ENCODE measurements around the gene LRRC36. TPM values are rescaled to one million over a fixed set of nuclear protein-coding genes. Genes with fewer than 3 reads are reported as not detected.

LRRC36 gene
- total and polyA plus RNA-seq, 2 experiments from 2014 or later, result 1.2 TPM; not detected in 1

DNA sequence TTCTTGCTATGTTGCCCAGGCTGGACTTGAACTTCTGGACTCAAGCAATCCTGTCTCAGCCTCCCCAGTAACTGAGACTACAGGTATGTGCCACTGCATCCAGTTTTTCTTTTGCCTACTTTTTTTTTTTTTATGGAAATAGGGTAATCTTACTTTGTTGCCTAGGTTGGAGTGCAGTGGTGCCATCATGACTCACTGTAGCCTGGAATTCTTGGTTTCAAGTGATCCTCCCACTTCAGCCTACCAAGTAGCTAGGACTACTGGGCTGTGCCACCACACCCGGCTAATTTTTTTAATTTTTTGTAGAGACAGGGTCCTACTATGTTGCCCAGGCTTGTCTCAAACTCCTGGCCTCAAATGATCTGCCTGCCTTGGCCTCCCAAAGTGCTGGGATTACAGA, 10.0 kb downstream of the LRRC36 start:
- Histone ChIP-seq H3F3A (replicated peaks; ENCODE audit: low read depth) (no peaks in the 10 kb centered on the region), H3K9me2 (ENCODE audit: insufficient read depth) (no peaks in the 10 kb centered on the region), H3K4me2 (no peak overlapping the region), H4K20me1 (replicated peaks; ENCODE audit: insufficient read depth) (no peaks in the 10 kb centered on the region), H3K27ac (ENCODE audit: low read depth) (no peak overlapping the region), H3K4me3 (no peak overlapping the region), H3K27me3 (ENCODE audit: insufficient read depth) (no peaks in the 10 kb centered on the region), H2AFZ (no peak overlapping the region), H3K79me2 (replicated peaks; ENCODE audit: insufficient read depth) (no peaks in the 10 kb centered on the region), H3K36me3 (ENCODE audit: insufficient read depth) (no peaks in the 10 kb centered on the region), H3K4me1 (ENCODE audit: insufficient read depth) (no peaks in the 10 kb centered on the region)
- no peak overlapping the region for H3K4me3 Mint-ChIP-seq
- DNase-seq (ENCODE audit: low spot score), result no peak
- peaks cover 4% of the 10 kb centered on the region; the same call in 2 of the 3 replicates for H3K36me3 Mint-ChIP-seq (ENCODE audit: low read depth)
- peaks cover 17% of the 10 kb centered on the region for H3K9me3 Mint-ChIP-seq
- no peak for ATAC-seq
- TF ChIP-seq, protein P1, sequence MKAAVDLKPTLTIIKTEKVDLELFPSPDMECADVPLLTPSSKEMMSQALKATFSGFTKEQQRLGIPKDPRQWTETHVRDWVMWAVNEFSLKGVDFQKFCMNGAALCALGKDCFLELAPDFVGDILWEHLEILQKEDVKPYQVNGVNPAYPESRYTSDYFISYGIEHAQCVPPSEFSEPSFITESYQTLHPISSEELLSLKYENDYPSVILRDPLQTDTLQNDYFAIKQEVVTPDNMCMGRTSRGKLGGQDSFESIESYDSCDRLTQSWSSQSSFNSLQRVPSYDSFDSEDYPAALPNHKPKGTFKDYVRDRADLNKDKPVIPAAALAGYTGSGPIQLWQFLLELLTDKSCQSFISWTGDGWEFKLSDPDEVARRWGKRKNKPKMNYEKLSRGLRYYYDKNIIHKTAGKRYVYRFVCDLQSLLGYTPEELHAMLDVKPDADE (IDR thresholded peaks at IDR 0.05), result no peak
- TF ChIP-seq STAT1 (IDR thresholded peaks at IDR 0.05; ENCODE audit: unreplicated experiment) (no peak), EZH2phosphoT487 (IDR thresholded peaks at IDR 0.05; ENCODE audit: unreplicated experiment) (no peak), POLR2AphosphoS5 (IDR thresholded peaks at IDR 0.05; ENCODE audit: low read depth) (no peak), ZNF331 (CRISPR knock-in tag; IDR thresholded peaks at IDR 0.05; ENCODE audit: low read depth) (no peak), EZH2 (IDR thresholded peaks at IDR 0.05; ENCODE audit: low read depth, unreplicated experiment) (no peak), ZNF114 (CRISPR knock-in tag; IDR thresholded peaks at IDR 0.05) (no peak), JUNB (IDR thresholded peaks at IDR 0.05; ENCODE audit: unreplicated experiment) (no peak), NANOG (IDR thresholded peaks at IDR 0.05; ENCODE audit: borderline replicate concordance) (no peak), CREB1 (CRISPR knock-in tag; IDR thresholded peaks at IDR 0.05; ENCODE audit: low read depth) (no peak)
- TF ChIP-seq, protein P2, sequence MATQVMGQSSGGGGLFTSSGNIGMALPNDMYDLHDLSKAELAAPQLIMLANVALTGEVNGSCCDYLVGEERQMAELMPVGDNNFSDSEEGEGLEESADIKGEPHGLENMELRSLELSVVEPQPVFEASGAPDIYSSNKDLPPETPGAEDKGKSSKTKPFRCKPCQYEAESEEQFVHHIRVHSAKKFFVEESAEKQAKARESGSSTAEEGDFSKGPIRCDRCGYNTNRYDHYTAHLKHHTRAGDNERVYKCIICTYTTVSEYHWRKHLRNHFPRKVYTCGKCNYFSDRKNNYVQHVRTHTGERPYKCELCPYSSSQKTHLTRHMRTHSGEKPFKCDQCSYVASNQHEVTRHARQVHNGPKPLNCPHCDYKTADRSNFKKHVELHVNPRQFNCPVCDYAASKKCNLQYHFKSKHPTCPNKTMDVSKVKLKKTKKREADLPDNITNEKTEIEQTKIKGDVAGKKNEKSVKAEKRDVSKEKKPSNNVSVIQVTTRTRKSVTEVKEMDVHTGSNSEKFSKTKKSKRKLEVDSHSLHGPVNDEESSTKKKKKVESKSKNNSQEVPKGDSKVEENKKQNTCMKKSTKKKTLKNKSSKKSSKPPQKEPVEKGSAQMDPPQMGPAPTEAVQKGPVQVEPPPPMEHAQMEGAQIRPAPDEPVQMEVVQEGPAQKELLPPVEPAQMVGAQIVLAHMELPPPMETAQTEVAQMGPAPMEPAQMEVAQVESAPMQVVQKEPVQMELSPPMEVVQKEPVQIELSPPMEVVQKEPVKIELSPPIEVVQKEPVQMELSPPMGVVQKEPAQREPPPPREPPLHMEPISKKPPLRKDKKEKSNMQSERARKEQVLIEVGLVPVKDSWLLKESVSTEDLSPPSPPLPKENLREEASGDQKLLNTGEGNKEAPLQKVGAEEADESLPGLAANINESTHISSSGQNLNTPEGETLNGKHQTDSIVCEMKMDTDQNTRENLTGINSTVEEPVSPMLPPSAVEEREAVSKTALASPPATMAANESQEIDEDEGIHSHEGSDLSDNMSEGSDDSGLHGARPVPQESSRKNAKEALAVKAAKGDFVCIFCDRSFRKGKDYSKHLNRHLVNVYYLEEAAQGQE (IDR thresholded peaks at IDR 0.05; ENCODE audit: unreplicated experiment), result no peak
- TF ChIP-seq, protein P3, sequence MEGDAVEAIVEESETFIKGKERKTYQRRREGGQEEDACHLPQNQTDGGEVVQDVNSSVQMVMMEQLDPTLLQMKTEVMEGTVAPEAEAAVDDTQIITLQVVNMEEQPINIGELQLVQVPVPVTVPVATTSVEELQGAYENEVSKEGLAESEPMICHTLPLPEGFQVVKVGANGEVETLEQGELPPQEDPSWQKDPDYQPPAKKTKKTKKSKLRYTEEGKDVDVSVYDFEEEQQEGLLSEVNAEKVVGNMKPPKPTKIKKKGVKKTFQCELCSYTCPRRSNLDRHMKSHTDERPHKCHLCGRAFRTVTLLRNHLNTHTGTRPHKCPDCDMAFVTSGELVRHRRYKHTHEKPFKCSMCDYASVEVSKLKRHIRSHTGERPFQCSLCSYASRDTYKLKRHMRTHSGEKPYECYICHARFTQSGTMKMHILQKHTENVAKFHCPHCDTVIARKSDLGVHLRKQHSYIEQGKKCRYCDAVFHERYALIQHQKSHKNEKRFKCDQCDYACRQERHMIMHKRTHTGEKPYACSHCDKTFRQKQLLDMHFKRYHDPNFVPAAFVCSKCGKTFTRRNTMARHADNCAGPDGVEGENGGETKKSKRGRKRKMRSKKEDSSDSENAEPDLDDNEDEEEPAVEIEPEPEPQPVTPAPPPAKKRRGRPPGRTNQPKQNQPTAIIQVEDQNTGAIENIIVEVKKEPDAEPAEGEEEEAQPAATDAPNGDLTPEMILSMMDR (conservative IDR thresholded peaks at IDR 0.05; ENCODE audit: low read depth in 2 of 2), result no peak
- TF ChIP-seq, protein P4, sequence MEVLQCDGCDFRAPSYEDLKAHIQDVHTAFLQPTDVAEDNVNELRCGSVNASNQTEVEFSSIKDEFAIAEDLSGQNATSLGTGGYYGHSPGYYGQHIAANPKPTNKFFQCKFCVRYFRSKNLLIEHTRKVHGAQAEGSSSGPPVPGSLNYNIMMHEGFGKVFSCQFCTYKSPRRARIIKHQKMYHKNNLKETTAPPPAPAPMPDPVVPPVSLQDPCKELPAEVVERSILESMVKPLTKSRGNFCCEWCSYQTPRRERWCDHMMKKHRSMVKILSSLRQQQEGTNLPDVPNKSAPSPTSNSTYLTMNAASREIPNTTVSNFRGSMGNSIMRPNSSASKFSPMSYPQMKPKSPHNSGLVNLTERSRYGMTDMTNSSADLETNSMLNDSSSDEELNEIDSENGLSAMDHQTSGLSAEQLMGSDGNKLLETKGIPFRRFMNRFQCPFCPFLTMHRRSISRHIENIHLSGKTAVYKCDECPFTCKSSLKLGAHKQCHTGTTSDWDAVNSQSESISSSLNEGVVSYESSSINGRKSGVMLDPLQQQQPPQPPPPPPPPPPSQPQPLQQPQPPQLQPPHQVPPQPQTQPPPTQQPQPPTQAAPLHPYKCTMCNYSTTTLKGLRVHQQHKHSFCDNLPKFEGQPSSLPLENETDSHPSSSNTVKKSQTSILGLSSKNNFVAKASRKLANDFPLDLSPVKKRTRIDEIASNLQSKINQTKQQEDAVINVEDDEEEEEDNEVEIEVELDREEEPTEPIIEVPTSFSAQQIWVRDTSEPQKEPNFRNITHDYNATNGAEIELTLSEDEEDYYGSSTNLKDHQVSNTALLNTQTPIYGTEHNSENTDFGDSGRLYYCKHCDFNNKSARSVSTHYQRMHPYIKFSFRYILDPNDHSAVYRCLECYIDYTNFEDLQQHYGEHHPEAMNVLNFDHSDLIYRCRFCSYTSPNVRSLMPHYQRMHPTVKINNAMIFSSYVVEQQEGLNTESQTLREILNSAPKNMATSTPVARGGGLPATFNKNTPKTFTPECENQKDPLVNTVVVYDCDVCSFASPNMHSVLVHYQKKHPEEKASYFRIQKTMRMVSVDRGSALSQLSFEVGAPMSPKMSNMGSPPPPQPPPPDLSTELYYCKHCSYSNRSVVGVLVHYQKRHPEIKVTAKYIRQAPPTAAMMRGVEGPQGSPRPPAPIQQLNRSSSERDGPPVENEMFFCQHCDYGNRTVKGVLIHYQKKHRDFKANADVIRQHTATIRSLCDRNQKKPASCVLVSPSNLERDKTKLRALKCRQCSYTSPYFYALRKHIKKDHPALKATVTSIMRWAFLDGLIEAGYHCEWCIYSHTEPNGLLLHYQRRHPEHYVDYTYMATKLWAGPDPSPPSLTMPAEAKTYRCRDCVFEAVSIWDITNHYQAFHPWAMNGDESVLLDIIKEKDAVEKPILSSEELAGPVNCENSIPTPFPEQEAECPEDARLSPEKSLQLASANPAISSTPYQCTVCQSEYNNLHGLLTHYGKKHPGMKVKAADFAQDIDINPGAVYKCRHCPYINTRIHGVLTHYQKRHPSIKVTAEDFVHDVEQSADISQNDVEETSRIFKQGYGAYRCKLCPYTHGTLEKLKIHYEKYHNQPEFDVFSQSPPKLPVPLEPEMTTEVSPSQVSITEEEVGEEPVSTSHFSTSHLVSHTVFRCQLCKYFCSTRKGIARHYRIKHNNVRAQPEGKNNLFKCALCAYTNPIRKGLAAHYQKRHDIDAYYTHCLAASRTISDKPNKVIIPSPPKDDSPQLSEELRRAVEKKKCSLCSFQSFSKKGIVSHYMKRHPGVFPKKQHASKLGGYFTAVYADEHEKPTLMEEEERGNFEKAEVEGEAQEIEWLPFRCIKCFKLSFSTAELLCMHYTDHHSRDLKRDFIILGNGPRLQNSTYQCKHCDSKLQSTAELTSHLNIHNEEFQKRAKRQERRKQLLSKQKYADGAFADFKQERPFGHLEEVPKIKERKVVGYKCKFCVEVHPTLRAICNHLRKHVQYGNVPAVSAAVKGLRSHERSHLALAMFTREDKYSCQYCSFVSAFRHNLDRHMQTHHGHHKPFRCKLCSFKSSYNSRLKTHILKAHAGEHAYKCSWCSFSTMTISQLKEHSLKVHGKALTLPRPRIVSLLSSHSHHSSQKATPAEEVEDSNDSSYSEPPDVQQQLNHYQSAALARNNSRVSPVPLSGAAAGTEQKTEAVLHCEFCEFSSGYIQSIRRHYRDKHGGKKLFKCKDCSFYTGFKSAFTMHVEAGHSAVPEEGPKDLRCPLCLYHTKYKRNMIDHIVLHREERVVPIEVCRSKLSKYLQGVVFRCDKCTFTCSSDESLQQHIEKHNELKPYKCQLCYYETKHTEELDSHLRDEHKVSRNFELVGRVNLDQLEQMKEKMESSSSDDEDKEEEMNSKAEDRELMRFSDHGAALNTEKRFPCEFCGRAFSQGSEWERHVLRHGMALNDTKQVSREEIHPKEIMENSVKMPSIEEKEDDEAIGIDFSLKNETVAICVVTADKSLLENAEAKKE (CRISPR knock-in tag; IDR thresholded peaks at IDR 0.05), result no peak
- peaks cover 7% of the 10 kb centered on the region for H3K27me3 Mint-ChIP-seq (ENCODE audit: insufficient read depth, low read depth, poor library complexity)
- H3K4me1 Mint-ChIP-seq, result no peaks in the 10 kb centered on the region
- no peak overlapping the region for H3K27ac Mint-ChIP-seq
